Suprapubic skin (tissue), 4 donors: Measurements from ENCODE around the gene KMT2B. TPM values are rescaled to one million over a fixed set of nuclear protein-coding genes. Genes with fewer than 3 reads are reported as not detected.

Experiments
- DNase-seq, 2 donors: peaks; one replicate each; pipeline ENCODE4 v3.0.0-alpha.2; 2019; ENCODE audit warnings: low spot score in 2 of 2
- H3K27ac ChIP-seq: fragments of 200-600 bp; sonication (generic); one replicate; pipeline ENCODE4 v1.5.1; 2019
- H3K27me3 ChIP-seq: fragments of 200-600 bp; sonication (generic); one replicate; pipeline ENCODE4 v1.5.1; 2019
- H3K36me3 ChIP-seq: fragments of 200-600 bp; sonication (generic); one replicate; pipeline ENCODE4 v1.5.1; 2019
- H3K4me1 ChIP-seq: fragments of 200-600 bp; sonication (generic); one replicate; pipeline ENCODE4 v1.5.1; 2019
- H3K4me3 ChIP-seq: fragments of 200-600 bp; sonication (generic); one replicate; pipeline ENCODE4 v1.5.1; 2019; ENCODE audit warnings: mild to moderate bottlenecking
- H3K9me3 ChIP-seq: fragments of 200-600 bp; sonication (generic); one replicate; pipeline ENCODE4 v1.5.1; 2019
- CTCF ChIP-seq, 2 donors: fragments of 200-600 bp in 1 of 2; fragments of 450-650 bp in 1 of 2; sonication (generic) in 1 of 2; IDR thresholded peaks; one replicate each; pipeline ENCODE4 v1.5.1; 2016 to 2019; ENCODE audit warnings: antibody characterized with exemption in 2 of 2, mild to moderate bottlenecking in 1 of 2, moderate library complexity in 1 of 2
- EP300 ChIP-seq: sonication (generic); formaldehyde crosslinking; IDR thresholded peaks from one replicate; pipeline ENCODE4 v1.6.1; 2017; ENCODE audit warnings: antibody characterized with exemption
- POLR2A ChIP-seq, 2 donors: fragments of 450-650 bp; IDR thresholded peaks; one replicate each; pipeline ENCODE4 v1.6.1; 2017; ENCODE audit warnings: antibody characterized with exemption in 2 of 2, mild to moderate bottlenecking in 2 of 2, moderate library complexity in 2 of 2
- POLR2AphosphoS5 ChIP-seq, 3 donors: sonication (generic); formaldehyde crosslinking; IDR thresholded peaks; one replicate each; pipeline ENCODE4 v1.6.1; 2017; ENCODE audit warnings: antibody characterized with exemption in 3 of 3
- WGBS: methylation state at CpG from one replicate; pipeline ENCODE4 v1.1.5; 2018; 5-methylcytosine and 5-hydroxymethylcytosine counted together
- total RNA-seq, 4 donors: library from RNA; depleted of rRNA; stranded (reverse); fragments of >200 nt; gene quantifications; one replicate each; pipeline ENCODE4 v1.1.0, GENCODE V29; 2016

KMT2B gene
- total RNA-seq, 4 donors from 2014 or later = 31.2 to 66.8 (median 45.2) TPM

GRCh38 chr19:35782589-35782988 lies 64.8 kb downstream of the KMT2B start:
- no peaks in the 10 kb centered on the region for H3K9me3 ChIP-seq
- H3K36me3 ChIP-seq = peaks cover 56% of the 10 kb centered on the region
- H3K27ac ChIP-seq = no peak overlapping the region
- DNase-seq = peak in 1 of 2 donors; percentile 60
- WGBS = 96% methylated on average over 8 of the region's 12 CpGs
- TF ChIP-seq POLR2AphosphoS5 (IDR thresholded peaks at IDR 0.05) (no peak), POLR2A (IDR thresholded peaks at IDR 0.05) (no peak), CTCF (IDR thresholded peaks at IDR 0.05) (no peak), EP300 (no peak)
- no peaks in the 10 kb centered on the region for H3K4me1 ChIP-seq
- no peak overlapping the region for H3K4me3 ChIP-seq
- H3K27me3 ChIP-seq = no peaks in the 10 kb centered on the region

GRCh38 chr19:35783469-35784434 lies 65.9 kb downstream of the KMT2B start:
- Histone ChIP-seq H3K9me3 (no peaks in the 10 kb centered on the region), H3K27ac (no peak overlapping the region), H3K4me1 (no peaks in the 10 kb centered on the region), H3K4me3 (no peak overlapping the region), H3K36me3 (peaks cover 56% of the 10 kb centered on the region), H3K27me3 (no peaks in the 10 kb centered on the region)
- no peak for TF ChIP-seq EP300
- TF ChIP-seq POLR2AphosphoS5 (IDR thresholded peaks at IDR 0.05) = no peak
- no peak for TF ChIP-seq POLR2A (IDR thresholded peaks at IDR 0.05)
- no peak for TF ChIP-seq CTCF (IDR thresholded peaks at IDR 0.05)
- DNase-seq = no peak
- WGBS = 85% methylated on average over 27 of the region's 28 CpGs

- no peaks in the 10 kb centered on the region for H3K4me1 ChIP-seq
- WGBS = 80% methylated on average over 36 of the region's 45 CpGs
- no peaks in the 10 kb centered on the region for H3K27me3 ChIP-seq
- H3K9me3 ChIP-seq = no peaks in the 10 kb centered on the region
- TF ChIP-seq POLR2AphosphoS5 (IDR thresholded peaks at IDR 0.05) = no peak
- TF ChIP-seq EP300 = no peak
- TF ChIP-seq POLR2A (IDR thresholded peaks at IDR 0.05) = no peak
- TF ChIP-seq CTCF (IDR thresholded peaks at IDR 0.05) = no peak
- H3K27ac ChIP-seq = no peak overlapping the region
- no peak for DNase-seq
- no peak overlapping the region for H3K4me3 ChIP-seq
- peaks cover 53% of the 10 kb centered on the region for H3K36me3 ChIP-seq
These were observed 66.9 kb downstream of the KMT2B start for GRCh38 chr19:35784503-35785338.

GRCh38 chr19:35785339-35785627 lies 67.5 kb downstream of the KMT2B start:
- Histone ChIP-seq H3K9me3 (no peaks in the 10 kb centered on the region), H3K27me3 (no peaks in the 10 kb centered on the region), H3K4me1 (no peaks in the 10 kb centered on the region), H3K36me3 (peaks cover 47% of the 10 kb centered on the region), H3K4me3 (no peak overlapping the region), H3K27ac (no peak overlapping the region)
- TF ChIP-seq CTCF (IDR thresholded peaks at IDR 0.05) (no peak), POLR2AphosphoS5 (IDR thresholded peaks at IDR 0.05) (no peak), POLR2A (IDR thresholded peaks at IDR 0.05) (no peak), EP300 (no peak)
- no peak for DNase-seq
- WGBS = 100% methylated on average over 3 of the region's 10 CpGs
